ENCODE measurements around the gene QSER1. TPM values are rescaled to one million over a fixed set of nuclear protein-coding genes. Genes with fewer than 3 reads are reported as not detected.
"Not testable (repeated sequence)": the region's sequence is repeated elsewhere in the genome, so short reads cannot be mapped to it uniquely, and the experiment has no call there.

Gene QSER1
- total RNA-seq, 1 experiment from 2014 or later: 48.0 TPM

DNA sequence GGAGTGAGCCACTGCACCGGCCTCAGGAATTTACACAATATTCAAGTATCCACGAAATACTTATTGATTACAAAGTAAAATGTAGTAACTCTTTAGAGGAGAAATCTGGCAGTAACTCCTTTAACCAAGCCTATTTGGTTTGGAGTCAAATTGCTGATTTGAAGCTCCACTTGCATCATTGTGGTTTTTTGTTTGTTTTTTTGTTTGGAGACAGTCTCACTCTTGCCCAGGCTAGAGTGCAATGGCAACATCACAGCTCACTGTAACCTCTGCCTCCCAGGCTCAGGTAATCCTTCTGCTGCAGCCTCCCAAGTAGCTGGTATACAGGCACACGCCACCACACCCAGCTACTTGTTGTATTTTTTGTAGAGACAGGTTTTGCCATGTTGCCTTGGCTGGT, 6.4 kb upstream of the QSER1 start:
- Histone ChIP-seq H3K27ac (ENCODE audit: low read depth, low read length) (no peak overlapping the region), H3K27me3 (ENCODE audit: insufficient read depth, low read length) (no peaks in the 10 kb centered on the region), H2AFZ (ENCODE audit: low read depth, low read length, poor library complexity, severe bottlenecking) (no peak overlapping the region), H4K20me1 (ENCODE audit: insufficient read depth) (no peaks in the 10 kb centered on the region), H3K9me3 (ENCODE audit: control insufficient read depth in 1 of 2, insufficient read depth in 1 of 2, low read depth in 1 of 2, low read length in 2 of 2) (no peaks in the 10 kb centered on the region), H3K4me1 (ENCODE audit: control insufficient read depth in 1 of 2, insufficient read depth in 2 of 2, low read length in 2 of 2) (peaks cover 0 to 3% of the 10 kb centered on the region in 2 experiments; a peak in 1 of 4 replicates), H3K36me3 (ENCODE audit: control insufficient read depth in 1 of 2, insufficient read depth in 2 of 2, low read length in 2 of 2) (no peaks in the 10 kb centered on the region), H3K4me3 (replicated peaks in 1 of 2; ENCODE audit: low read depth in 1 of 2, low read length in 2 of 2) (no peak overlapping the region), H3K4me2 (ENCODE audit: low read length) (no peak overlapping the region), H3K9me2 (ENCODE audit: insufficient read depth) (no peaks in the 10 kb centered on the region), H3K79me2 (ENCODE audit: insufficient read depth, low read length) (no peaks in the 10 kb centered on the region), H3K9ac (ENCODE audit: low read length) (no peak overlapping the region)
- TF ChIP-seq SP1 (IDR thresholded peaks at IDR 0.05; ENCODE audit: low read depth) (no peak), FOSL1 (IDR thresholded peaks at IDR 0.05; ENCODE audit: low read depth) (no peak), POLR2A (IDR thresholded peaks at IDR 0.05; ENCODE audit: borderline replicate concordance, extremely low read depth, insufficient read depth, insufficient read length) (no peak), JUND (IDR thresholded peaks at IDR 0.05) (no peak), ZNF274 (IDR thresholded peaks at IDR 0.05; ENCODE audit: low read depth, low read length) (no peak), SRF (IDR thresholded peaks at IDR 0.05; ENCODE audit: low read depth) (no peak), POLR2AphosphoS5 (IDR thresholded peaks at IDR 0.05; ENCODE audit: low read depth, low read length) (no peak), ELF1 (IDR thresholded peaks at IDR 0.05; ENCODE audit: borderline replicate concordance, low read depth) (no peak)
- TF ChIP-seq, protein P1, sequence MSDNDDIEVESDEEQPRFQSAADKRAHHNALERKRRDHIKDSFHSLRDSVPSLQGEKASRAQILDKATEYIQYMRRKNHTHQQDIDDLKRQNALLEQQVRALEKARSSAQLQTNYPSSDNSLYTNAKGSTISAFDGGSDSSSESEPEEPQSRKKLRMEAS (IDR thresholded peaks at IDR 0.05): no peak
- TF ChIP-seq, protein P2, sequence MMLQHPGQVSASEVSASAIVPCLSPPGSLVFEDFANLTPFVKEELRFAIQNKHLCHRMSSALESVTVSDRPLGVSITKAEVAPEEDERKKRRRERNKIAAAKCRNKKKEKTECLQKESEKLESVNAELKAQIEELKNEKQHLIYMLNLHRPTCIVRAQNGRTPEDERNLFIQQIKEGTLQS (IDR thresholded peaks at IDR 0.05): no peak
- ChIA-PET CTCF (interaction anchor here (1.5 kb wide), 1 partner anchor 8 kb away, joined by 4 read pairs; no protein-coding TSS in a partner anchor), POLR2A (no interaction called here), RAD21 (ENCODE audit: low non-redundant PET in 1 of 2, low total read pairs in 2 of 2, uncharacterized antibody in 2 of 2, unreplicated experiment in 2 of 2) (no interaction called here)
- intact Hi-C loops (cut with micrococcal nuclease): loop anchor here (10.0 kb wide), 1 partner anchor 809 kb away; no protein-coding TSS in a partner anchor
- no peak for DNase-seq (ENCODE audit: low read depth, low spot score)
- ATAC-seq: no peak
- no TSS peak for BruUV-seq (replicated peaks)

DNA sequence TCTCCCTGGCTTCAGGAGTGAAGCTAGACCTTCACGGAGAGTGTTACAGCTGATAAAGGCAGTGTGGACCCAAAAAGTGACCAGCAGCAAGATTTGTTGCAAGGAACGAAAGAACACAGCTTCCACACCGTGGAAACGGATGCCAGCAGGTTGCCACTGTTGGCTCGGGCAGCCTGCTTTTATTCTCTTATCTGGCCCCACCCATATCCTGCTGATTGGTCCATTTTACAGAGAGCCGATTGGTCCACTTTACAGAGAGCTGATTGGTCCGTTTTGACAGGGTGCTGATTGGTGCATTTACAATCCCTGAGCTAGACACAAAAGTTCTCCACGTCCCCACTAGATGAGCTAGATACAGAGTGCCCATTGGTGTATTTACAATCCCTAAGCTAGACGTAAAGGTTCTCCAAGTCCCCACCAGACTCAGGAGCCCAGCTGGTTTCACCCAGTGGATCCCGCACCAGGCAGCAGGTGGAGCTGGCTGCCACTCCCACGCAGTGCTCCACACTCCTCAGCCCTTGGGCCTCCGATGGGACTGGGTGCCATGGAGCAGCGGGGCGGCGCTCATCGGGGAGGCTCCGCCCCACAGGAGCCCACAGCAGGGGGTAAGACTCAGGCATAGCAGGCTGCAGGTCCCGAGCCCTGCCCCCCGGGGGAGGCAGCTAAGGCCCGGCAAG, 4.8 kb upstream of the QSER1 start:
- H3K4me2 ChIP-seq (ENCODE audit: low read length); H3K79me2 ChIP-seq (ENCODE audit: insufficient read depth, low read length); POLR2A ChIA-PET; H3K27me3 ChIP-seq (ENCODE audit: insufficient read depth, low read length); ATAC-seq; CTCF ChIA-PET; BruUV-seq (replicated peaks); H3K4me3 ChIP-seq (replicated peaks in 1 of 2; ENCODE audit: low read depth in 1 of 2, low read length in 2 of 2); H3K27ac ChIP-seq (ENCODE audit: low read depth, low read length); H3K9ac ChIP-seq (ENCODE audit: low read length); H3K9me2 ChIP-seq (ENCODE audit: insufficient read depth); DNase-seq (ENCODE audit: low read depth, low spot score); H2AFZ ChIP-seq (ENCODE audit: low read depth, low read length, poor library complexity, severe bottlenecking); H3K36me3 ChIP-seq (ENCODE audit: control insufficient read depth in 1 of 2, insufficient read depth in 2 of 2, low read length in 2 of 2); H3K9me3 ChIP-seq (ENCODE audit: control insufficient read depth in 1 of 2, insufficient read depth in 1 of 2, low read depth in 1 of 2, low read length in 2 of 2); H4K20me1 ChIP-seq (ENCODE audit: insufficient read depth); RAD21 ChIA-PET (ENCODE audit: low non-redundant PET in 1 of 2, low total read pairs in 2 of 2, uncharacterized antibody in 2 of 2, unreplicated experiment in 2 of 2): not testable (repeated sequence)
- H3K4me1 ChIP-seq (ENCODE audit: control insufficient read depth in 1 of 2, insufficient read depth in 2 of 2, low read length in 2 of 2): peaks cover 0 to 11% of the 10 kb centered on the region in 2 experiments; a peak in 2 of 4 replicates
- intact Hi-C loops (cut with micrococcal nuclease): loop anchor here (10.0 kb wide), 1 partner anchor 807 kb away; no protein-coding TSS in a partner anchor

DNA sequence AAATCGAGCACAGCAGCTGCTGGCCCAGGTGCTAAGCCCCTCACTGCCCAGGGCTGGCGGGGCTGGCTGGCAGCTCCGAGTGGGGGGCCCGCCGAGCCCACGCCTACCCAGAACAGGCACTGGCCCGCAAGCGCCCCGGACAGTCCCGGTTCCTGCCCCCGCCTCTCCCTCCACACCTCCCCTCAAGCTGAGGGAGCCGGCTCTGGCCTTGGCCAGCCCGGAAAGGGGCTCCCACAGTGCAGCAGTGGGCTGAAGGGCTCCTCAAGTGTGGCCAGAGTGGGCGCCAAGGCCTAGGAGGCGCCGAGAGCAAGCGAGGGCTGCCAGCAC, 4.3 kb upstream of the QSER1 start:
- H3K27ac ChIP-seq (ENCODE audit: low read depth, low read length); H3K9me2 ChIP-seq (ENCODE audit: insufficient read depth); H3K4me3 ChIP-seq (replicated peaks in 1 of 2; ENCODE audit: low read depth in 1 of 2, low read length in 2 of 2); BruUV-seq (replicated peaks); ATAC-seq; H4K20me1 ChIP-seq (ENCODE audit: insufficient read depth); POLR2A ChIA-PET; CTCF ChIA-PET; RAD21 ChIA-PET (ENCODE audit: low non-redundant PET in 1 of 2, low total read pairs in 2 of 2, uncharacterized antibody in 2 of 2, unreplicated experiment in 2 of 2); H3K9ac ChIP-seq (ENCODE audit: low read length); H3K9me3 ChIP-seq (ENCODE audit: control insufficient read depth in 1 of 2, insufficient read depth in 1 of 2, low read depth in 1 of 2, low read length in 2 of 2); H3K4me2 ChIP-seq (ENCODE audit: low read length); DNase-seq (ENCODE audit: low read depth, low spot score); H2AFZ ChIP-seq (ENCODE audit: low read depth, low read length, poor library complexity, severe bottlenecking); H3K79me2 ChIP-seq (ENCODE audit: insufficient read depth, low read length); H3K27me3 ChIP-seq (ENCODE audit: insufficient read depth, low read length); H3K36me3 ChIP-seq (ENCODE audit: control insufficient read depth in 1 of 2, insufficient read depth in 2 of 2, low read length in 2 of 2): not testable (repeated sequence)
- peaks cover 0 to 11% of the 10 kb centered on the region in 2 experiments; a peak in 2 of 4 replicates for H3K4me1 ChIP-seq (ENCODE audit: control insufficient read depth in 1 of 2, insufficient read depth in 2 of 2, low read length in 2 of 2)
- intact Hi-C loops (cut with micrococcal nuclease): loop anchor here (10.0 kb wide), 1 partner anchor 806 kb away; no protein-coding TSS in a partner anchor
